H1 (cell line): ENCODE results near the gene FGF3.

Experiments used
- CTCF ChIP-seq, 3 experiments: IDR thresholded peaks; 1 replicate in 2 of 3; 2 replicates in 1 of 3; pipeline versions ENCODE4 v1.5.1 to v1.6.1; 2011; ENCODE audit warnings: low read length in 3 of 3, mild to moderate bottlenecking in 3 of 3, inconsistent platforms in 2 of 3, low read depth in 1 of 3, moderate library complexity in 1 of 3; ENCODE audit not compliant: insufficient read depth in 1 of 3; ENCODE audit errors: control extremely low read depth in 1 of 3
- EZH2 ChIP-seq: fragments of 200-600 bp; sonication (generic); IDR thresholded peaks from 2 replicates; pipeline ENCODE4 v1.7.1; 2012; ENCODE audit warnings: low read depth, mild to moderate bottlenecking, moderate library complexity, low read length, inconsistent platforms; ENCODE audit not compliant: severe bottlenecking
- HDAC2 ChIP-seq, 2 experiments: fragments of 300-600 bp in 1 of 2; sonication (generic) in 1 of 2; IDR thresholded peaks; 2 replicates each; pipeline ENCODE4 v1.6.1; 2011 to 2012; ENCODE audit warnings: low read depth in 2 of 2, low read length in 2 of 2, mild to moderate bottlenecking in 2 of 2, moderate library complexity in 2 of 2, borderline replicate concordance in 1 of 2, inconsistent platforms in 1 of 2
- PHF8 ChIP-seq: fragments of 200-600 bp; sonication (generic); conservative IDR thresholded peaks from 2 replicates; pipeline ENCODE4 v1.7.1; 2012; ENCODE audit warnings: low read depth, mild to moderate bottlenecking, inconsistent platforms, low read length, moderate library complexity
- SP2 ChIP-seq: IDR thresholded peaks from 2 replicates; pipeline ENCODE4 v1.6.1; 2012; ENCODE audit warnings: mild to moderate bottlenecking, low read length, inconsistent platforms

GRCh38 chr11:69861901-69862300, 42.7 kb upstream of the FGF3 start:
- TF ChIP-seq CTCF (IDR thresholded peaks at IDR 0.05; ENCODE audit: control extremely low read depth in 1 of 3, insufficient read depth in 1 of 3, low read depth in 1 of 3, low read length in 3 of 3) (no peak), HDAC2 (IDR thresholded peaks at IDR 0.05; ENCODE audit: borderline replicate concordance in 1 of 2, low read depth in 2 of 2, low read length in 2 of 2) (no peak), PHF8 (no peak), EZH2 (no peak), SP2 (no peak)
